ENCODE data around the gene HPCAL1. TPM values are rescaled to one million over a fixed set of nuclear protein-coding genes. Genes with fewer than 3 reads are reported as not detected.

The HPCAL1 gene
- total RNA-seq, 6 experiments from 2014 or later = 23.1 to 68.8 (median 29.1) TPM

DNA sequence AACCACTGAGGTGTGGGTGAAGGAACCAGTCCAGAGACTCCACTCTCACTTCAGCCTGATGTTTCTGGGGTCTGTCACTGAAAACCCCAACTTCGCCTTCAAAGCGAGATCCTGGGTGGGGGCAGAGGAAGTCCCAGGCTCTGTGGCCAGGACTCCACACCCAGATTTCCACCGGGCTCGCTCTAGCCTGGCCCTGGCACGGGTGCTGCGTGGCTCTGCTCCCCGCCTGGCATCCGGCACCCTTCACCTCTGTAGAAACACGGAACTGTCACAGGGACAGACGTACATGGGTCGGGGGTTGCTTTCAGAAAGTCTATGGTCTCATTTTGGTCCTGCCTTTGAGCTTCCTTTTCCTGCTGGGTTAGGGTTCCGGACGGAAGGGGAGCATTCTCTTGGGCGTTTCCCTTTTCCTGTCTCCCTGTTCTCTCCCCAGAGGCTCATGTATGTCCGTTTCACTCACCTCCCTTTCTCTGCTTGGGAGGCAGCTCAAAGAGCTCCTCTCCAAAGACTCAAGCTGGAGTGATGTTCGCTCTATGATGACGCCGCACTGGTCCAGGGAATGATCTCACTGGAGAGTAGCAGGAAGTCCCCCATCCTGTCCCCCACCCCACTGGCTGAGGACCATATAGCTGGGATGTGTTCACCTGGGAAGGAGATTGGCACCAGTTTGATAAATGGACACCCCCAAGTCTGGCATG is 103.9 kb downstream of the HPCAL1 start:
- no peak for ATAC-seq
- TF ChIP-seq POLR2A (IDR thresholded peaks at IDR 0.05) = no peak
- TF ChIP-seq CTCF (IDR thresholded peaks at IDR 0.05) = no peak
- no peak for DNase-seq
- peak overlapping the region; percentile 13 to 69 (median 18) for H3K27ac ChIP-seq
- peaks cover 0 to 69% (median 22%) of the 10 kb centered on the region in 4 donors for H3K4me1 ChIP-seq
- H3K4me3 ChIP-seq = no peak overlapping the region
- H3K9me3 ChIP-seq = no peaks in the 10 kb centered on the region
- 67% methylated on average over 9 of the region's 18 CpGs for WGBS (ENCODE audit: insufficient coverage, low coverage, low lambda C conversion rate, missing lambda C conversion rate)
- H3K27me3 ChIP-seq = no peaks in the 10 kb centered on the region
- intact Hi-C loops (cut with DNase I) = loop anchor here (5.0 to 10.0 kb wide), 2 partner anchors 92 to 104 kb away; partner anchors contain the start of gene HPCAL1 (in 1 of the 2)
- no peaks in the 10 kb centered on the region for H3K36me3 ChIP-seq

GRCh38 chr2:10407432-10407831 is 104.7 kb downstream of the HPCAL1 start:
- H3K4me1 ChIP-seq = peaks cover 0 to 61% (median 19%) of the 10 kb centered on the region in 4 donors
- ATAC-seq = no peak
- no peak for DNase-seq
- no peak overlapping the region for H3K4me3 ChIP-seq
- intact Hi-C loops (cut with DNase I) = loop anchor here (5.0 to 10.0 kb wide), 2 partner anchors 93 to 105 kb away; partner anchors contain the start of gene HPCAL1 (in 1 of the 2)
- WGBS (ENCODE audit: insufficient coverage, low coverage, low lambda C conversion rate, missing lambda C conversion rate) = 52% methylated on average over 3 of the region's 4 CpGs
- H3K27ac ChIP-seq = peak overlapping the region; percentile 44 to 77 (median 69)
- TF ChIP-seq POLR2A (IDR thresholded peaks at IDR 0.05) (no peak), CTCF (IDR thresholded peaks at IDR 0.05) (no peak)
- no peaks in the 10 kb centered on the region for H3K36me3 ChIP-seq
- no peaks in the 10 kb centered on the region for H3K9me3 ChIP-seq
- no peaks in the 10 kb centered on the region for H3K27me3 ChIP-seq

GRCh38 chr2:10407841-10408648 is 105.3 kb downstream of the HPCAL1 start:
- intact Hi-C loops (cut with DNase I) = loop anchor here (5.0 to 10.0 kb wide), 2 partner anchors 93 to 106 kb away; partner anchors contain the start of gene HPCAL1 (in 1 of the 2)
- ATAC-seq (peak; percentile 83 to 88 (median 84)), DNase-seq (peak; percentile 78 to 92 (median 88))
- Histone ChIP-seq H3K27ac (peak overlapping the region; percentile 56 to 77 (median 69)), H3K36me3 (no peaks in the 10 kb centered on the region), H3K9me3 (no peaks in the 10 kb centered on the region), H3K4me1 (peaks cover 0 to 55% (median 16%) of the 10 kb centered on the region in 4 donors), H3K4me3 (peak overlapping the region in 2 of 3 donors; percentile 16 to 27), H3K27me3 (no peaks in the 10 kb centered on the region)
- 11% methylated on average over 11 of the region's 11 CpGs for WGBS (ENCODE audit: insufficient coverage, low coverage, low lambda C conversion rate, missing lambda C conversion rate)
- TF ChIP-seq POLR2A (IDR thresholded peaks at IDR 0.05) (peak; percentile 8), CTCF (IDR thresholded peaks at IDR 0.05) (no peak)

DNA sequence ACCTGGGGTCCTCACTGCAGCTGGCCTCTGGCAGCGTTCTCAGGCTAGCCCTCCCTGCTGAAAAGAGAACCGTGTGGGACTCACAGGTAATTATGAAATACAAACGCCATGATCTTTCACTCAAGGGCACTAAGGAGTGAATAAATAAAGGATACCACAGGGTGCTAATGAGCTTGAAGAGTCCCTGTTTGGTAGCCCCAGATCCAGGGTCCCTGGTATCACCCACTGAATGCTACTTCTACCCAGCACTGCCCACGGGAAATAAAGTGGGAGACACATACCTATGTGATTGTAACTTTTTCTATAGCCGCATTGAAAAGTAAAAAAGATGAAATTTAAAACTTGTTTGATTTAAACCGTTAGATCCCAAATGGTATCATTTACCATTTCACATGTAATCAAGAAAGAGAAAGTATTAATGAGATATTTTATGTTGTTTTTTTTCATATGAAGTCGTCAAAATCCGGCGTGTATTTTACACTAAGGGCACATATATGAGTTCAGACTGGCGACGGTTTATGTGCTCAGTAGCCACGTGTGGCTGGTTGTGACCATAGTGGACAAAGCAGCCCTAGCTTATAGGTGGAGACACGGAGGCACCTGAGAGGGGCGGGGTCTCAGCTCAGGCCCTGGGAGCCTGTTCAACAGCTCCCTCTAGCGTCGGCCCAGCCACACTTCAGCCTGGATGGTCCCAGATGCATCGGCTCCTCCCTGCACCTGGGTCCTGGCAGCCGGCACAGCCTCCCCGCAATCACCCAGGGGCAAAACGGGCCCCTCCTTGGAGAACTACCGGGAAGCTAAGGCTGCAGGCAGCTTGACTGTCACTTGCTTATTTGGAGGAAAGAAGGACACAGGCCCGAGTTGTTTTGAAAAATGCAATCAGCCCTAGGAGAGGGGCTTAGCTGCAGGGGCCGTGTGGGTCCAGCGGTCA is 106.2 kb downstream of the HPCAL1 start:
- H3K4me3 ChIP-seq = peak overlapping the region in 2 of 3 donors; percentile 16 to 27
- H3K9me3 ChIP-seq = no peaks in the 10 kb centered on the region
- H3K36me3 ChIP-seq = no peaks in the 10 kb centered on the region
- peak; percentile 82 to 91 (median 84) for ATAC-seq
- WGBS (ENCODE audit: insufficient coverage, low coverage, low lambda C conversion rate, missing lambda C conversion rate) = 13% methylated on average over 20 of the region's 24 CpGs
- no peaks in the 10 kb centered on the region for H3K27me3 ChIP-seq
- peak; percentile 26 for TF ChIP-seq POLR2A (IDR thresholded peaks at IDR 0.05)
- peak; percentile 97 to 99 (median 98) for TF ChIP-seq CTCF (IDR thresholded peaks at IDR 0.05)
- intact Hi-C loops (cut with DNase I) = loop anchor here (5.0 to 10.0 kb wide), 2 partner anchors 94 to 107 kb away; partner anchors contain the start of gene HPCAL1 (in 1 of the 2)
- DNase-seq = peak; percentile 88 to 91 (median 90)
- H3K27ac ChIP-seq = peak overlapping the region; percentile 56 to 77 (median 69)
- peaks cover 0 to 61% (median 14%) of the 10 kb centered on the region in 4 donors for H3K4me1 ChIP-seq

Measured in right lobe of liver (tissue), 6 donors.